AG10803 (cell line): ENCODE measurements around the gene NOLC1.
"Not testable (repeated sequence)": the region's sequence is repeated elsewhere in the genome, so short reads cannot be mapped to it uniquely, and the experiment has no call there.

Source experiments
- DNase-seq: peaks from one replicate; pipeline ENCODE4 v3.0.0; 2010; ENCODE audit warnings: low read depth
- H3K4me3 ChIP-seq: 2 replicates; pipeline ENCODE4 v1.5.1; 2011; ENCODE audit warnings: mild to moderate bottlenecking, low read length, control low read depth
- TF ChIP-seq, protein P1 (sequence below): conservative IDR thresholded peaks from 2 replicates; pipeline ENCODE4 v1.5.1; 2011; ENCODE audit warnings: mild to moderate bottlenecking, low read length, control low read depth, inconsistent platforms

Gene NOLC1

DNA sequence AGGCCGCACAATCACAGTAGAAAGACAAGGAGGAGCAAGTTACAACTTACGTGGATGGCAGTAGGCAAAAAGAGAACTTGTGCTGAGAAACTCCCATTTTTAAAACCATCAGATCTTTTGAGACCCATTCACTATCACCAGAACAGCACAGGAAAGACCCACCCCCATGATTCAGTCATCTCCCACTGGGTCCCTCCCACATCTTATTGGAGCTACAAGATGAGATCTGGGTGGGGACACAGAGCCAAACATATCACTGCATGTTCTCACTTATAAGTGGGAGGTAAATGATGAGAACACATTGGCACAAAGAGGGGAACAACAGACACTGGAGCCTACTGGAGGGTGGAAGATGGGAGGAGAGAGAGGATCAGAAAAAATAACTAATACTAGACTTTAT lies 32.4 kb downstream of the NOLC1 start:
- no peak overlapping the region for H3K4me3 ChIP-seq
- TF ChIP-seq, protein P1, sequence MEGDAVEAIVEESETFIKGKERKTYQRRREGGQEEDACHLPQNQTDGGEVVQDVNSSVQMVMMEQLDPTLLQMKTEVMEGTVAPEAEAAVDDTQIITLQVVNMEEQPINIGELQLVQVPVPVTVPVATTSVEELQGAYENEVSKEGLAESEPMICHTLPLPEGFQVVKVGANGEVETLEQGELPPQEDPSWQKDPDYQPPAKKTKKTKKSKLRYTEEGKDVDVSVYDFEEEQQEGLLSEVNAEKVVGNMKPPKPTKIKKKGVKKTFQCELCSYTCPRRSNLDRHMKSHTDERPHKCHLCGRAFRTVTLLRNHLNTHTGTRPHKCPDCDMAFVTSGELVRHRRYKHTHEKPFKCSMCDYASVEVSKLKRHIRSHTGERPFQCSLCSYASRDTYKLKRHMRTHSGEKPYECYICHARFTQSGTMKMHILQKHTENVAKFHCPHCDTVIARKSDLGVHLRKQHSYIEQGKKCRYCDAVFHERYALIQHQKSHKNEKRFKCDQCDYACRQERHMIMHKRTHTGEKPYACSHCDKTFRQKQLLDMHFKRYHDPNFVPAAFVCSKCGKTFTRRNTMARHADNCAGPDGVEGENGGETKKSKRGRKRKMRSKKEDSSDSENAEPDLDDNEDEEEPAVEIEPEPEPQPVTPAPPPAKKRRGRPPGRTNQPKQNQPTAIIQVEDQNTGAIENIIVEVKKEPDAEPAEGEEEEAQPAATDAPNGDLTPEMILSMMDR = no peak
- no peak for DNase-seq

DNA sequence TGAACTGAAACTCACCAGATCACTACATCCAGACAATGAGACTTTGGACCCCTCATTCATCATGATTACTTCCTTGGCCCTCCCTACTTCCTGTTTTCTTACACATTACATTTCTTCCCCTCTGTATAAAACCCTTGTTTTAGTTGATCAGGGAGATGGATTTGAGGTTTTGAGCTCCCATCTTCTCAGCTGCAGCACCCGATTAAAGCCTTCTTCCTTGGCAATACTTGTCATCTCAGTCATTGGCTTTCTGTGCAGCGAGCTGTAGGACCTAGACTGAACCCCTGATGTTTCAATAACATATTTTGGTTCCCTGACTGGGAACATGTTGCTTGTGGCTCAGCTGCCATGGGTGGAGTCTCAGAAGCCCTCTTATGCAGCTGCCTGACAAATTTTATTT lies 33.1 kb downstream of the NOLC1 start:
- no peak overlapping the region for H3K4me3 ChIP-seq
- DNase-seq = no peak
- TF ChIP-seq, protein P1 = no peak

DNA sequence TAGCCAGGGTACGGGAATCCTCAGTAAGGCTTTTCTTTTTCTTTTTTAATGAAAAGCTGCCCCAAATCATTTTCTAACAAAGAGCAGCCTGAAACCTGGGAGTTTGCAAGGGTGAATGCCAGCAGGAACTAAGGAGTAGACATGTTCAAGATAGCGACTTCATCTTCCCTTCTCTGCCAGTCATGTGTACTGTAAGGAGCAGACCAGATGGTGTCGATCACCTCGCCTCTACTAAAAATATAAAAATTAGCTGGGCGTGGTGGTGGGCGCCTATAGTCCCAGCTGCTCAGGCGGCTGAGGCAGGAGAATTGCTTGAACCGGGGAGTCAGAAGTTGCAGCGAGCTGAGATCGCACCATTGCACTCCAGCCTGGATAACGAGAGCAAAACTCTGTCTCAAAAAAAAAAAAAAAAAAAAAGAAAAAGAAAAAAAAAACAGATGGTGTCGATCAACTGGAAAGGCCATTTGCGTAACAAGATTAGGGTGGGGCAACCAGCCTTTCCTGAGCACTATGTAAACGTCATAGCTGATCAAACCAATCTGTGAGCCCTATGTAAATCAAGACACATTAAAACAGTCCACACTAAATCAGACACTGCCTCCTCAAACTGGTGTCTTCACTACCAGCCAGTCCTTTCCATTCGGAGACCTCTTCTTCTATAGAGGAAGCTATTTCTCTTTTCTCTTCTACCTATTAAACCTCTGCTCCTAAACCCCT lies 33.8 kb downstream of the NOLC1 start:
- TF ChIP-seq, protein P1 = no peak
- no peak overlapping the region for H3K4me3 ChIP-seq
- peak; percentile 57 for DNase-seq

GRCh38 chr10:102188298-102188940 lies 36.2 kb downstream of the NOLC1 start:
- TF ChIP-seq, protein P1 = no peak
- DNase-seq = no peak
- H3K4me3 ChIP-seq = no peak overlapping the region

GRCh38 chr10:102188941-102189898 lies 37.0 kb downstream of the NOLC1 start:
- H3K4me3 ChIP-seq, DNase-seq: not testable (repeated sequence)

- H3K4me3 ChIP-seq = no peak overlapping the region
- TF ChIP-seq, protein P1 = no peak
- no peak for DNase-seq
Observed at GRCh38 chr10:102191956-102192355, 39.8 kb downstream of the NOLC1 start.

- TF ChIP-seq, protein P1 = no peak
- peak; percentile 12 for DNase-seq
- no peak overlapping the region for H3K4me3 ChIP-seq
Observed at GRCh38 chr10:102195296-102195870, 43.2 kb downstream of the NOLC1 start.
